Right forelimb (tissue), 1 donor: Measurements from ENCODE around the gene SLC30A5.
A peak's percentile ranks its signal among the peaks of the same experiment; 100 is the strongest.
"Not testable (repeated sequence)": the region's sequence is repeated elsewhere in the genome, so short reads cannot be mapped to it uniquely, and the experiment has no call there.

Experiments used
- DNase-seq: peaks from one replicate; pipeline ENCODE4 v3.0.0-alpha.2; 2018

Gene SLC30A5

GRCh38 chr5:69093771-69094482 is at the start of gene SLC30A5:
SLC30A5 (plus strand) TSS chr5:69094014; CDS start chr5:69094256, 242 bp downstream.
- peak; percentile 98 for DNase-seq

GRCh38 chr5:69045213-69045612 is 48.6 kb upstream of the SLC30A5 start:
- DNase-seq, result not testable (repeated sequence)

GRCh38 chr5:69046375-69046957 is 47.3 kb upstream of the SLC30A5 start:
- no peak for DNase-seq

- no peak for DNase-seq
Observed at GRCh38 chr5:69048230-69048629, 45.6 kb upstream of the SLC30A5 start.

DNA sequence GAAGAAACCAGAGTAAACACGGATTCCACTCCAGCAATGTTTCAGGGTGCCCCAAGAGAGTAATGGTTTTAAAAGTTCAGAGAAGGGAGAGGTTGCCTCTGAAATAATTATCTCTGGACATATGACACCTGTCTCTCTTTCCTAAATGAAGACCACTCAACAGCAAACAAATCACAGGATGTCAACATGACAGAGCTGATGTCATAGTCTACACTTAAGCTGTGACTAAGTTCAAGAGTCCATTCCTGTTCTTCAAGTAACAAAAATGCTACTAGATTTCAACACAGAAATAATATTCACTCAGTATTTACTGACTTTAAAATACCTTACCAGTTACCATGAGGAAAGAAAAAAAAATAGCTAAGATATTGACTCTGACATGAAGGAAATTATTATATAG is 44.7 kb upstream of the SLC30A5 start:
- DNase-seq, result no peak

DNA sequence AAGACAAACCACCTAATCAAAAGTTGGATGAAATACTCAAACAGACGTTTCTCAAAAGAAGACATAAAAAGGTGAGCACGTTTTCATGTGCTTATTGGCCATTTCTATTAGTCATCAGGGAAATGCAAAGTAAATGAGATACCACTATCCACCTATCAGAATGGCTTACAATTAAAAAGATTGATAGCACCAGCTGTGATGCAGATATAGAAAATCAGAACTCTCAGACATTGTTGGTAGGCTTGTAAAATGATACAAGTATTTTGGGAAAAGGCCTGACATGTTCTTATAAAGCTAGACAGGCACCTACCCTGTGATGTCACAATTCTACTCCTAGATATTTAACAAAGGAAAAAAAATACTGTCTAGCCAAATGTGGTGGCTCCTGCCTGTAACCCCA is 44.0 kb upstream of the SLC30A5 start:
- no peak for DNase-seq

GRCh38 chr5:69050214-69050613 is 43.6 kb upstream of the SLC30A5 start:
- DNase-seq, result no peak

DNA sequence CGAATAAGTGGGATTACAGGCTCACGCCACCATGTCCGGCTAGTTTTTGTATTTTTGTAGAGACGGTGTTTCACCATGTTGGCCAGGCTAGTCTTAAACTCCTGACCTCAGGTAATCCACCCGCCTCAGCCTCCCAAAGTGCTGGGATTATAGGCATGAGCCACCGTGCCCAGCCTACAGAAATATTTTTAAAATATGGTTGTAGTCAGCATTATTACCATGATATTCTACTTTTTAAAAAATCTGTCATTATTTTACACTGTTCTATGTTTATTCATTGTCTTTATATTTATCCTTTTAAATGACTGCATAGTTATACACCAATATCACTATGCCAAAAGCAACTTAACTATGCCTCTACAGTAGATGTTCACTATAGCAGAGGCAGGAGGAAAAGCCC is 41.6 kb upstream of the SLC30A5 start:
- DNase-seq, result no peak

DNA sequence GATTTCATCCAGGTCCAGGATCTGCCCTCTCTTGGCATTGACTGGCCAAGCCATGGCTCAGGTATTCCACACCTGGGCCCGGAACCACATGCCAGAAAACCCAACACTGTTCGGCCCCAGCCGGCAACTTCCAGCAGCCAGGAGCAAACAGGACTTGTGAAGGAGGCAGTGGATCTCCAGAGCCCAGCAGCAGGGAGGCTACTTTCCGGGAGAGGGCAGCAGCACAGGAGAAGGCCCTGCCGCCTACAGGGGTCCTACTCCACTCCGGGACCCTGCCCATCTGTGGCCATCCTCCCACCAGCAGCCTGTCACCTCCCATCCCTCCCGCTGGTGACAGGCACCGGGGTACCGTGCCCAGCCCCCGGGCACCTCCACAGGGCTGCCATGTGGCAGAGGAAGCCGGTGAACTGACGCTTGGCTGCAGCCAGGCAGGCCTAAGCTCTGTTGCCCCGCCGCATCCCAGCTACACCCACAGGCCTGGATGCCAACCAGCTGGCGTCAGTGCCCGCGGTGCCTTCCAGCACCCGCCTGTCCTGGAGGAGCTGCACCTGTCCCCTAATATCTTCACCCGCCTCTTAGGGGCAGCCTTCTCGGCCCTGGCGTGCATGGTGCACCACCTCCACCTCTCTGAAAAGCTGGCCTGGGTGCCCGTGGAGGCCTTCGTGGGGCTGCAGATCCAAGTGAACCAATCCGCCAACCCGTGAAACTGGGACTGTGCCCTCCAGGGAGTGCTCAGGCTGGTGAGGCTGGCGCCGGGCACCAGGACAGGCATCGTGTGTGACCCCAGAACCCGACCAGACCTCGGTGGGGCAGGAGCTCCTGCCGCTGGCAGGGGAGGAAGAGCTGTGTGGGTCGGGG is 18.9 kb upstream of the SLC30A5 start:
- no peak for DNase-seq

DNA sequence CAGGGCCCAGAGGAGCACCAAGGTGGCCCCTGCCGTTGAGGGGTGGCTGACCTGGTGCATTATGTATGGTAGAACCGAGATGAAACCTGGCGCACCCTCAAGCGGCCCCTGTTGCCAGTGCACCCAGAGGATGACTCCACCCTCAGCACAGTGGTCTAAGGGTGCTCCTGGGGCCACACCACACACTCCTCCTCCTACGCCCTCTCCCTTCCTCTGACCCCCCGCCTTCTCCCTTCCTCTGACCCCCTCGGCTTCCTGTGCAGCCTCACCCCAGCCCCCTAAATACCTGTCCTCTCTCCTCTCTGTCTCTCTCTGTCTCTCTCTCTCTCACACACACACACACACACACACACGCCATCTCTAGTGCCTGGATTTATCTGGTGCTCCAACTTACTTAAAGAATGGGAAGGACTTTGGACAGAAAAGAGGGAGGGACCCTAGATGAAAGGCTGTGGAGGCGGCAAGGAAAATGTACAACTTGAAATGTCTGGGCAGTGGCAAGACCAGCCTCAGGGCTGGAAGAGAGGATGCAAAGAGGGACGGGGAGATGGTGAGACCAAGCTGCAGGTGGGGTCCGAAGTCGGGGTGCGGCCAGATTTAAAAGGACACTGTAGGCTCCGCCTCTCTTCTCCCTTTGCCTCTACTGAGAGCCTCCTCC is 18.2 kb upstream of the SLC30A5 start:
- DNase-seq, result no peak

DNA sequence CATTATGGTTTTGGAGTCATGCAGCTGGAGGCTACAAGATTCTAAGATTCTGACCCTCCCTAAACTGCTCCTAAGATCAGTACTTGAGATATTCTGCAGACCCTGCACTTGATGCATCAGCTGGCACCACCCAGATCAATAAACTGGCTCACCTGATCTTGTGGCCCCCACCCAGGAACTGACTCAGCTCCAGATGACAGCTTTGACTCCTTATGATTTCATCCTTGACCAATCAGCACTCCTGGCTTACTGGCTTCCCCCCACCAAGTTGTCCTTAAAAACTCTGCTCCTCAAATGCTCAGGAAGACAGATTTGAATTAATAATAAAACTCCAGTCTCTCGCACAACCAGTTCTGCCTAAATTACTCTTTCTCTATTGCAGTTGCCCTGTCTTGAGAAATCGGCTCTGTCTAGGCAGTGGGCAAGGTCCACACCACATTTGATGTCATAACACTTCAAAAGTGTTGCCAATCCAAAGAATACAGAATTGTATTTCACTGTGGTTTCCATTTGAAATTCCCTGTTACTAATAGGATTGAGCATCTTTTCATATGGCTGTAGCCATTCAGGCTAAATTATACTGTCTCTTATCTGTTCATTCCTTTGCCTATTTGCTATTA is 14.8 kb upstream of the SLC30A5 start:
- DNase-seq, result no peak

DNA sequence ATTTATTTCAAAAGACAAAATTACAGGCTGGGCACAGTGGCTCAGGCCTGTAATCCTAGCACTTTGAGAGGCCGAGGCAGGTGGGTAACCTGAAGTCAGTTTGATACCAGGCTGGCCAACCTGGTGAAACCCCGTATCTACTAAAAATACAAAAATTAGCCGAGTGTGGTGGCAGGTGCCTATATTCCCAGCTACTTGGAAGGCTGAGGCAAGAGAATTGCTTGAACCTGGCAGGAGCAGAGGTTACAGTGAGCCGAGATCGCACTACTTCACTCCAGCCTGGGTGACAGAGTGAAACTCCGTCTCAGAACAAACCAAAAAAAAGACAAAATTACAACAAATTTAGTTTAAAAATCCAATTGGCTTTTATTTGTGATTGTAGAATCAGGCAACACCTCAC is 14.3 kb upstream of the SLC30A5 start:
- DNase-seq, result no peak

DNA sequence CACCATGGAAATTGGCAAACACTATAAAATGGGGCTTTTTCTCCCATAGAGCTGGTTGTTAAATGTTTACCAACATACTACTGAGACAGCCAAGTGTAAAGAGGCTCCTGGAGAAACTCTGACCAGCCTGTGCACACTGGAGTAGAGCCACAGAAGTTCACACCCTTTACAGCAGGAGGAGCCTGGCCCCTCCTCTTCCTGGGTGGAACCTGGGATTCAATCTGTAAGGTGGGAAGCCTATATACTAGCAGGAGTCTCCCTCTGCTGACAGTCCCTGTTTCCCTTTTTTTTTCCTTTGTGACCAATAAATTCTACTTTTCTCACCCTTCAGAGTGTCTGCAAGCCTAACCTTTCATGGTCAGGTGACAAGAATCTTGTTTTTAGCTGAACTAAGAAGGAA is 10.4 kb upstream of the SLC30A5 start:
- DNase-seq, result no peak

DNA sequence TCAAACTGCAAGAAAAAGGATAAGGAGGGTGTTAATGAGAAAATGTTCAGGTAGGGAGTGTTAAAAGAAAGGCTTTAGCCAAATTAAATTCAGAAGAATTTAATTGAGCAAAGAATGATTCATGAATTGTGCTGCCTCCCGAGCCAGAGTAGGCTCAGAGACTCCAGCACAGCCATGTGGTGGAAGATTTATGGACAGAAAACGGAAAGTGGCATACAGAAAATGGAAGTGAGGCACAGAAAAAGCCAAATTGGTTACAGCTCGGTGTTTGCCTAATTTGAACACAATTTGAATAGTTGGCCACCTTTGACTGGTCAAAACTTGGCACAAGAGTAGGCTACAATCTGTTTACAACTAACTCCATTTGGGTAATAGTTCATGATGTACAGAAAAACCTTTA is 9.6 kb upstream of the SLC30A5 start:
- DNase-seq, result no peak

GRCh38 chr5:69084903-69085302 is 8.9 kb upstream of the SLC30A5 start:
- no peak for DNase-seq

DNA sequence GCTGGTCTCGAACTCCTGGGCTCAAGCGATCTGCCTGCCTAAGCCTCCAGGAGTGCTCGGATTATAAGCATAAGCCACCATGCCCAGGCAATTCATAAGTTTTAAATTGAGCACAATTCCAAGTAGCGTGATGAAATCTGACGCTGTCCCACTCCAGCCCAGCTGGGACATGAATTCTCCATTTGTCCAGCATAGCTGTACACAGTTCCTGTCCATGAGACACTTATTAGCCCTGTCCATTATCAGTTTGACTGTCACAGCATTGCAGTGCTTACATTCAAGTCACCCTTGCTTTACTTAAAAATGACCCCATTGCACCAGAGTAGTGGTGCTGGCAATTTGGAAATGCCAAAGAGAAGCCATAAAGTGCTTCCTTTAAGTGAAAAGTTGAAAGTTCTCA is 7.6 kb upstream of the SLC30A5 start:
- no peak for DNase-seq

GRCh38 chr5:69088006-69088405 is 5.8 kb upstream of the SLC30A5 start:
- DNase-seq, result not testable (repeated sequence)

- no peak for DNase-seq
Observed at GRCh38 chr5:69090158-69090557, 3.7 kb upstream of the SLC30A5 start.

- no peak for DNase-seq
Observed at GRCh38 chr5:69091771-69092170, 2.0 kb upstream of the SLC30A5 start.

GRCh38 chr5:69092969-69093368 is 845 bp upstream of the SLC30A5 start:
- no peak for DNase-seq

GRCh38 chr5:69099302-69099701 is 5.5 kb downstream of the SLC30A5 start:
- no peak for DNase-seq

DNA sequence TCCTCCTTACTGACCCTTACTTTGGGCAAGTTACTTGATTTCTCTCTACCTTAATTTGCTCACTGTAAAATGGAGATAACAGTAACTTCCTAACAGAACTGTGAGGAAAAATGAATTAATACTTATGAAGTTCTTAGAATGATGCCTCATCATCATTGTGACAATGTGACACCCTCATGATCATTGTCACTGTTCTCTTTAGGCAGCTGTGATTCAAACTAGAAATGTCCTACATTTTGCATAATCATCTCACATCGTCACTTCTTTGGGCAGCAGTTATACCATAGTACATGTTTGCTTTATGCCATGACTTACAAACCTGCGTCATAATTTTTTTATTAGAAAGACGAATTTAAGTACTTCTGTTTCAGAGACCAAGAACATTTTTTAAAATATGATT is 9.7 kb downstream of the SLC30A5 start:
- no peak for DNase-seq
